ENCODE results near the gene EIF4G3.
"Not testable (repeated sequence)": the region's sequence is repeated elsewhere in the genome, so short reads cannot be mapped to it uniquely, and the experiment has no call there.

EIF4G3 gene

DNA sequence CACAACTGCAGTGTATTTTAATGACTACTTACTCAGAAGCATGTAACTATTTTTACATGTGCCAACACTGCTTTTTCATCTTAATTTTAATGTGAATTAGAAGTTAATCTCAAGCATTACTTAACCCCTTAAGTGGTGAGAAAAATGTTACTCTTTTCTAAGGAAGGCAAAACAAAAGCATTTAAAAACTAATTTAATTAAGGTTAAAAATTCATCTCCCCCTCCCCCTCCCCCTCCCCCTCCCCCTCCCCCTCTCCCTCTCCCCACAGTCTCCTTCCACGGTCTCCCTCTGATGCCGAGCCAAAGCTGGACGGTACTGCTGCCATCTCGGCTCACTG is 362.2 kb downstream of the EIF4G3 start:
- DNase-seq (ENCODE audit: low read depth) = no peak

DNA sequence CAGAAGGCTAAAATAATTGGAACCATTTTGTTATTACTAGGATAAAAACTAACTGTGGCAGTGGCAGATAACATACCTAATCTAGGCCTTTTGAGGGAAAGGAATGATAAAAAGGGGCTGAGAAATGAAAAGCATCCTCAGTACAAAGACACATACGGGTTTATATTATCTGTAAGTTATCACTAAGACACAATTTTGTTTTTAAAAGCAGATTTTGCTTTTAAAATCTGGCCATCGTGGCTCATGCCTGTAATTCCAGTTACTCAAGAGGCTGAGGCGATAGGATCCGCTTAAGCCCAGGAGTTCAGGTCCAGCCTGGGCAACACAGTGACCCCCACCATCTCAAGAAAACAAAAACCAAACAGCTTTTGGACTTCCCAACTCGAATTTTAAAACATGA is 364.8 kb downstream of the EIF4G3 start:
- no peak for DNase-seq (ENCODE audit: low read depth)

GRCh38 chr1:20793236-20793635 is 383.5 kb downstream of the EIF4G3 start:
- DNase-seq (ENCODE audit: low read depth) = no peak

- no peak for DNase-seq (ENCODE audit: low read depth)
Observed at GRCh38 chr1:20792196-20792595, 384.5 kb downstream of the EIF4G3 start.

GRCh38 chr1:20790785-20791184 is 385.9 kb downstream of the EIF4G3 start:
- no peak for DNase-seq (ENCODE audit: low read depth)

DNA sequence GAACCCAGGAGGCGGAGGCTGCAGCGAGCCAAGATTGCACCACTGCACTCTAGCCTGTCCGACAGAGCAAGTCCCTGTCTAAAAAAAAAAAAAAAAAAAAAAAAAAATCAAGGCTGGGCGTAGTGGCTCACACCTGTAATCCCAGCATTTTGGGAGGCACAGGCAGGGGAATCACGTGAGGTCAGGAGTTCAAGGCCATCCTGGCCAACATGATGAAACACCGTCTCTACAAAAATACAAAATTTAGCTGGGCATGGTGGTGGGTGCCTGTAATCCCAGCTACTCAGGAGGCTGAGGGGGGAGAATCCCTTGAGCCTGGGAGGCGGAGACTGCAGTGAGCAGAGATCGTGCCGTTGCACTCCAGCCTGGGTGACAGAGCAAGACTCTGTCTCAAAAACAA is 387.1 kb downstream of the EIF4G3 start:
- not testable (repeated sequence) for DNase-seq (ENCODE audit: low read depth)

GRCh38 chr1:20787840-20788795 is 388.6 kb downstream of the EIF4G3 start:
- no peak for DNase-seq (ENCODE audit: low read depth)

DNA sequence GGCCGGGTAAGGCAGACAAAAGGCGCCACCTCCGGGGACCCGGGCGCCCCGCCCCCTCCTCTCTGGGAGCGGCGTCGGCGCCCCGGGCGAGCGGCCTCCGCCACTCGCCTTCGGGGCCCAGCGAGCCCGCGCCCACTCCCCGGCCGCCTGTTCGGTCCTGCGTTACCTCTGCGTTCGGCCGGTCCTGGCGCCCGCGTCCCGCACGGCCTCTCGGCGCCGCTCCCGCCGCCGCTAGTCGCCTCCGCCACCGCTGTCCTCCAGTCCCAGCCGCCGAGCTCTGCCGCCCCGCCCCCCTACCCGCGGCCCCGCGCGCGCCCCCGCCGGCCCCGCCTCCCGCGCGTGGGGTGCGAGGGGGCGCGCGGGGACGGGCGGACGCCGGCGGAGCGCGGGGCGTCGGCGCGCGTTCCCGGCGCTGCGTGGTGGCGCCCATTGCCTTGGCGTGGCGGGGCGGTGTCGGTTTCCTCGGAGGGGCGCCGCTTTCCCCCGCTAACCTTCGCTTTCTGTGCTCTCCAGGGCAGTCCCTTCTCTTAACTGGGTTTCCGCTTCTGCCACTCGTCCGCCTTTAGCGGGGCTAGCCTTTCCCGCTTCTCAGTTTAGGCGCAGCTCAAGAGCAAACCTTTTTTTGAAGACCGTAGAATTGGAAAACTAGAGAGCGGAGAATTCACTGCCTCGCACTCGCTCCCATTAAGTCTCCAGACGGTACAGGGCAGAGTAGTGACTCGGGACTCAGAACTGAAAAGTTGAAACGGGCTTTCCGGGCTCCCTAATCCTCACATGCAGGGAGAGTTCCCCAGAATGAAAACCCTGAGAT is 389.5 kb downstream of the EIF4G3 start, which contains the start of gene HP1BP3:
HP1BP3 (minus strand) TSS at position 279 of the 811 bp plus-strand sequence. CDS start 6,867 bp downstream, outside the sequence.
- peak; percentile 80 for DNase-seq (ENCODE audit: low read depth)

DNA sequence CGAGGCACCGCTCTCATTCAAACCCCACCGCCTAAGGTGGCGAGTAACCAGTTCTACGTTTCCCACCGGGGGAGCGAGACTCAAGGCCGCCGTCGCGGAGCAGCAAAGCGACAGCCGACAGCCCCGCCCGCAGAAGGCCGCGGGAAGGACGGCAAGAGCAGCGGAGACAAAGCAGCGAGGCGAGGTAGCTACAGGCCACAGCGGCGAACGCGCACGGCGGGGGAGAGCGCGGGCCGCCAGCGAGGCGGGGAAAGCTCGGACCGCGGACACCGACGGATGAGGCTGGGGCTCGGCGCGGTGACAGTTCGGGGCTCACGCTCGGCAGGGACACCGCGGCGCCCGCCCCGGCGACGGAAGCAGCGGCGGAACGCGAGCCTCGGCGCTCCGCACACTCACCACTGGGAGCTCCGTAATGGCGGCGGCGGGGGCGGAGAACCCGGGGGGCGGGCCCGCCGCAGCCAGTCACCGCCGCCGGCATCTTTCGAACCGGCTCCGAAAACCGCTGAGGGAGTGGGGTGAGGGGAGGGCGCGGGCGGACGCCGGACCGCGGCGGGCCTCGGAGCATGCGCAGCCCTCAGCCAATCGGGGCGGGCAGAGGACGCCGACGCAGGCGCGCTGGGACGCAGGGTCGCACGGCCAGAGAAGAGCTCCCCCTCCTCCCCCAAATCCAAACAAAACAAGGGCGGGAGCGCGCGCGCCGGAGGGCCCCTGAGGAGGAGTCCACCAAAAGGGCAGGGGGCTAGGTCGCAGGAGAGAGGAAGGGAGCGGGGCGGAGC is 390.3 kb downstream of the EIF4G3 start:
- peak; percentile 95 for DNase-seq (ENCODE audit: low read depth)

- peak; percentile 22 for DNase-seq (ENCODE audit: low read depth)
Observed at GRCh38 chr1:20785907-20786252, 390.8 kb downstream of the EIF4G3 start.

- no peak for DNase-seq (ENCODE audit: low read depth)
Observed at GRCh38 chr1:20775700-20776099, 401.0 kb downstream of the EIF4G3 start.

DNA sequence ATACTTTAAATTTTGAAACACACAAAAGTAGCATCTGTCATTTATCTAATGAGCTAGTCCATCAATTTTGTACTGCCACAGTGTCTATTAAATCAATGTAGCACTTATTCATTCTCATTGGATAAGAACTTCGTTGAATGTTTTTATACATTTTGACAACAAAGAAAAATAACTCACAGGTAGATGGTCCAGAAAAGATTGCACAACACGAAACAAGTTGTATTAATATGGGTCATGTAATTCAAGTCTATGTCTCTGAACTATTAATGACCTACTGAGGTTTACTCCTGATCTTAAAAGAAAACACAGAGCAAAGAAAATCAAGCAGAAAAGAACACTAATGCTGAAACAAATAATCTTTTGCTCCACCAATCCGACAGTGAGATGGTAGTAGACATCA is 404.9 kb downstream of the EIF4G3 start:
- no peak for DNase-seq (ENCODE audit: low read depth)

GRCh38 chr1:20770314-20771087 is 406.2 kb downstream of the EIF4G3 start:
- no peak for DNase-seq (ENCODE audit: low read depth)

DNA sequence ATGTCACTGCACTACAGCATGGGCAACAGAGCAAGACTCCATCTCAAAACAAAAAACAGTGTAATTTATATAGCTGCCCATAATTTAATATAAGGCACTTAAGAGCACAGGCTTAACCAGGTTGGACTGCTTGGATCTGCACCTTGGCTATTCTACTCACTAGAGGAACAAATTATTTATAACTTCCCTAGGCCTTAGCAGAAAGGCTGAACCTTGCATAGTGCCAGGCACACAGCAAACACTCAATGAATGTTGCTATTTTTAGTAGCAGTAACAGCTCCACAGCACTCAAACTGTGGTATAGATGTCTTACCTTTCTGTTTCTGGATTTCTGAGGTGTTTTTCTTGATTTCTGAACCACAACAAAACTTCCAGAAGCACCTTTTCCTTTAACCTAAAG is 409.4 kb downstream of the EIF4G3 start:
- no peak for DNase-seq (ENCODE audit: low read depth)

DNA sequence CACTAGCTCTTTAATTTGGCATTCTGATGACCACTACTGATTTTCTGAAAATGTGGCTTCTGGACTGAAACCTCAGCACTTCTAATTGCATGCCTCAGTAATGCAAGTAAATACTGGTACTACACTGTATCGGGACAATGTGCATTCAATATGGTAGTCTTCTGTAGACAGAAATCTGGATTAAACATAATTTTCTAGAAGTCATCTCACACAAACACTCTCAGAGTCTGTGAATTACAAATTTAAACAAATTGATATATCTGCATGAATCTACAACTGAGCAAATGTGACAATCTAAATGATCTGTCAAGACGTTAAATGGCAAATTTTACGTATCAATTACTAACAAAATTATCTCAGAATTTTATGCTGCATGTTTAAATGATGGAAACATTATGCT is 413.3 kb downstream of the EIF4G3 start:
- DNase-seq (ENCODE audit: low read depth) = no peak

DNA sequence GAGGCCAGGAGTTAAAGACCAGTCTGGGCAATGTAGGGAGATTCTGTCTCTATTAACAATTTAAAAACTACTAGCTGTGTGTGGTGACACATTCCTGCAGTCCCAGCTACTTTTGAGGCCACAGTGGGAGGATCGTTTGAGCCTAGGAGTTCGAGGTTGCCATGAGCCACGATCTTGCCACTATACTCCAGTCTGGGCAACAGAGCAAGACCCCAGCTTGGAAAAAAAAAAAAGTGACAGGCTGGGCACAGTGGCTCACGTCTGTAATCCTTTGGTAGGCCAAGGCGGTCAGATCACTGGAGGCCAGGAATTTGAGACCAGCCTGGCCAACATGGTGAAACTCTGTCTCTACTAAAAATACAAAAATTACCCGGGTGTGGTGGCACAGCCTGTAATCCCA is 416.4 kb downstream of the EIF4G3 start:
- no peak for DNase-seq (ENCODE audit: low read depth)
